Testis (tissue), 2 donors: Measurements from ENCODE around the gene AQP5.

Experiments
- CTCF ChIP-seq, 3 experiments: fragments of 450-650 bp in 2 of 3; fragments of 200-600 bp in 1 of 3; sonication (generic) in 1 of 3; IDR thresholded peaks; one replicate each; pipeline ENCODE4 v1.5.1; 2016 to 2019; ENCODE audit warnings: antibody characterized with exemption in 3 of 3, mild to moderate bottlenecking in 2 of 3, moderate library complexity in 1 of 3
- POLR2A ChIP-seq: fragments of 450-650 bp; IDR thresholded peaks from one replicate; pipeline ENCODE4 v1.6.1; 2017; ENCODE audit warnings: antibody characterized with exemption, mild to moderate bottlenecking, moderate library complexity

DNA sequence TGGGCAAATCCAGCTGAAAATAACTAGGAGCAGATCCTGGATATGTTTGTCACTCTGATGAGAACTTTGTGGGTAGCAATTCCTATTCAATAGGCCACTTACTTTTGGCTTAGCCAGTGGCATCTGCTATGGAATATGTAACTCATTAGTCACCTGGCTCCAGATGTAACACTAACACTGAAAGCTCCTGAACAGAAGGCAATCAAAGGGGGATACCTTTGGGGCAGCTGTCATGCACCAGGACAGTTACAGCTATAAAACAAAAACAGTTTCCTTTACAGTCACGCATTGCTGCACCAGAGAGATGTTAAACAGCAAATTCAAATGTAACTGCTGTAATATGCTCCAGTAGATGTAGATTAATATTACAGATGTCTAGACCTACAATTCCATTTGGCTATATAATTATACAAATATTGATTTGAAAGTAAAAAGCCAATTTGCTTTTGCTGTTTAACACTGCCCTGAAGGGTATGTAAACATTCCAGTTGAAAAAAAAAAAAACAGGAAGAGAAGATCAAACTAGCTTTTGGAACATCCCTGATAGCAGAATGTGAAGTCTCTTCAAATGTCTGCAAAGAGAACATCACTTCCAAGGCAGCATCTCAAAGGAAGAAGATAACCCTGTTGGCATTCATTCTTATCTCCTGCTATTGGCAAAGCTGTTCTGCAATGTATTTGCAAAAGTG lies 45.2 kb downstream of the AQP5 start:
- TF ChIP-seq CTCF (IDR thresholded peaks at IDR 0.05) (no peak), POLR2A (no peak)
